SK-N-SH (cell line): ENCODE results near the gene ENTPD2. TPM values are rescaled to one million over a fixed set of nuclear protein-coding genes. Genes with fewer than 3 reads are reported as not detected.

Experiments used
- CTCF ChIA-PET: fragments of 300-600, 350-600 bp; formaldehyde crosslinking; extraction: SDS; loops from one replicate; lab custom pipeline; 2021; lab: Yijun Ruan, JAX
- POLR2A ChIA-PET: fragments of 350-600 bp; sonication (Branson Sonifier 250); formaldehyde crosslinking; extraction: SDS; loops from one replicate; lab custom pipeline; 2020; ENCODE audit warnings: antibody characterized with exemption, inconsistent platforms; lab: Yijun Ruan, JAX
- DNase-seq: peaks from one replicate; pipeline ENCODE4 v3.0.0; 2012
- H2AFZ ChIP-seq: fragments of 200-600 bp; sonication (generic); 2 replicates; pipeline ENCODE4 v1.8.1; 2016; ENCODE audit warnings: antibody characterized with exemption, mild to moderate bottlenecking, low read depth
- H3F3A ChIP-seq: fragments of 200-600 bp; sonication (generic); replicated peaks from 2 replicates; pipeline ENCODE3; 2016; ENCODE audit warnings: antibody characterized with exemption, mild to moderate bottlenecking; ENCODE audit not compliant: insufficient read depth
- H3K27ac ChIP-seq, 2 experiments: fragments of 200-500 bp in 1 of 2; fragments of 200-600 bp in 1 of 2; sonication (Bioruptor generic) in 1 of 2; sonication (generic), shearing (Covaris generic) in 1 of 2; 2 replicates each; pipeline versions ENCODE4 v1.5.1 to v1.6.1; 2014 to 2016; ENCODE audit warnings: low read depth in 2 of 2, inconsistent platforms in 1 of 2, low read length in 1 of 2, mild to moderate bottlenecking in 1 of 2, mixed read lengths in 1 of 2
- H3K27me3 ChIP-seq: fragments of 200-600 bp; sonication (generic), shearing (Covaris generic); 2 replicates; pipeline ENCODE4 v1.6.1; 2016; ENCODE audit warnings: mixed run types; ENCODE audit not compliant: insufficient read depth
- H3K36me3 ChIP-seq, 2 experiments: fragments of 200-500 bp in 1 of 2; fragments of 200-600 bp in 1 of 2; sonication (Bioruptor generic) in 1 of 2; sonication (generic) in 1 of 2; replicated peaks in 1 of 2; 2 replicates each; pipeline versions ENCODE3 to v1.5.1; 2014 to 2016; ENCODE audit warnings: low read length in 1 of 2, mild to moderate bottlenecking in 1 of 2; ENCODE audit not compliant: insufficient read depth in 2 of 2, control insufficient read depth in 1 of 2
- H3K4me1 ChIP-seq, 2 experiments: fragments of 200-500 bp in 1 of 2; fragments of 200-600 bp in 1 of 2; sonication (Bioruptor generic) in 1 of 2; sonication (generic), shearing (Covaris generic) in 1 of 2; 2 replicates each; pipeline versions ENCODE4 v1.5.1 to v1.6.1; 2014 to 2016; ENCODE audit warnings: low read depth in 1 of 2, low read length in 1 of 2, mixed run types in 1 of 2; ENCODE audit not compliant: insufficient read depth in 2 of 2, control insufficient read depth in 1 of 2
- H3K4me2 ChIP-seq: fragments of 200-600 bp; sonication (generic), shearing (Covaris generic); 2 replicates; pipeline ENCODE4 v1.6.1; 2017; ENCODE audit warnings: mixed run types
- H3K4me3 ChIP-seq, 2 experiments: fragments of 200-500 bp in 1 of 2; fragments of 200-600 bp in 1 of 2; sonication (Bioruptor generic) in 1 of 2; sonication (generic), shearing (Covaris generic) in 1 of 2; 2 replicates each; pipeline versions ENCODE4 v1.5.1 to v1.8.1; 2014 to 2016; ENCODE audit warnings: low read depth in 2 of 2, inconsistent platforms in 1 of 2, low read length in 1 of 2, mild to moderate bottlenecking in 1 of 2, mixed read lengths in 1 of 2, moderate library complexity in 1 of 2
- H3K79me2 ChIP-seq: fragments of 200-600 bp; sonication (generic); 2 replicates; pipeline ENCODE4 v1.8.1; 2017; ENCODE audit warnings: mild to moderate bottlenecking; ENCODE audit not compliant: insufficient read depth
- H3K9ac ChIP-seq: fragments of 200-600 bp; sonication (generic); 2 replicates; pipeline ENCODE4 v1.6.1; 2017; ENCODE audit warnings: mixed run types
- H3K9me2 ChIP-seq: fragments of 200-600 bp; sonication (generic); 2 replicates; pipeline ENCODE4 v1.6.1; 2017; ENCODE audit warnings: mixed run types
- H3K9me3 ChIP-seq: fragments of 200-600 bp; sonication (generic); 2 replicates; pipeline ENCODE4 v1.6.1; 2017; ENCODE audit warnings: mixed run types, mild to moderate bottlenecking, moderate library complexity
- H4K20me1 ChIP-seq: fragments of 200-600 bp; sonication (generic); 2 replicates; pipeline ENCODE4 v1.6.1; 2017; ENCODE audit warnings: mild to moderate bottlenecking, mixed run types; ENCODE audit not compliant: insufficient read depth
- FOXJ3 ChIP-seq: sonication (generic); formaldehyde crosslinking; IDR thresholded peaks from 2 replicates; pipeline ENCODE4 v1.5.1; 2020; ENCODE audit warnings: mild to moderate bottlenecking, missing genetic modification reagents
- GABPA ChIP-seq: IDR thresholded peaks from 2 replicates; pipeline ENCODE4 v1.4.0; 2012; ENCODE audit warnings: low read depth, mild to moderate bottlenecking
- IRF3 ChIP-seq: fragments of 150-350 bp; IDR thresholded peaks from 2 replicates; pipeline ENCODE4 v1.6.1; 2016; ENCODE audit warnings: mild to moderate bottlenecking, low read depth, low read length
- MXI1 ChIP-seq: IDR thresholded peaks from 2 replicates; pipeline ENCODE4 v1.6.1; 2012; ENCODE audit warnings: mild to moderate bottlenecking, low read depth, low read length, improper control_type of control experiment
- PBX3 ChIP-seq: IDR thresholded peaks from 2 replicates; pipeline ENCODE4; 2012
- RXRA ChIP-seq: IDR thresholded peaks from 2 replicates; pipeline ENCODE4 v1.4.0; 2012; ENCODE audit warnings: low read depth, mild to moderate bottlenecking, borderline replicate concordance
- SIN3A ChIP-seq: IDR thresholded peaks from 2 replicates; pipeline ENCODE4 v1.6.1; 2012; ENCODE audit warnings: low read depth, mild to moderate bottlenecking, low read length, moderate library complexity, borderline replicate concordance
- USF1 ChIP-seq: IDR thresholded peaks from 2 replicates; pipeline ENCODE4 v1.4.0; 2012; ENCODE audit warnings: low read depth, borderline replicate concordance
- YY1 ChIP-seq: IDR thresholded peaks from 2 replicates; pipeline ENCODE4 v1.4.0; 2012; ENCODE audit warnings: low read depth, mild to moderate bottlenecking
- ZBTB33 ChIP-seq: IDR thresholded peaks from 2 replicates; pipeline ENCODE4 v1.4.0; 2012; ENCODE audit warnings: low read depth, borderline replicate concordance
- WGBS: methylation state at CpG from one replicate; pipeline ENCODE4 v1.1.6; 2017; ENCODE audit warnings: low lambda C conversion rate; 5-methylcytosine and 5-hydroxymethylcytosine counted together
- polyA plus RNA-seq, 3 experiments: library from polyadenylated mRNA; depleted of rRNA; stranded (reverse); fragments of >200 nt; gene quantifications; 2 replicates each; pipeline ENCODE4 v1.2.3, GENCODE V29; 2012

Gene ENTPD2
- polyA plus RNA-seq, 1 of the 3 experiments (the other 2 are of a cell fraction), result not detected

- no peaks in the 10 kb centered on the region for H3K4me1 ChIP-seq
- ChIA-PET CTCF (interaction anchor here (0.6 to 1.1 kb wide), 4 partner anchors 9 to 20 kb away, joined by 3 to 4 read pairs (median 4); no protein-coding TSS in a partner anchor), POLR2A (no interaction called here)
- no peak overlapping the region for H2AFZ ChIP-seq
- H3K9me2 ChIP-seq, result no peaks in the 10 kb centered on the region
- H3K9me3 ChIP-seq, result no peaks in the 10 kb centered on the region
- WGBS, result 97% methylated on average over 20 of the region's 25 CpGs
- no peaks in the 10 kb centered on the region for H4K20me1 ChIP-seq
- no peaks in the 10 kb centered on the region for H3K79me2 ChIP-seq
- no peak overlapping the region for H3K27ac ChIP-seq
- H3K9ac ChIP-seq, result no peak overlapping the region
- no peaks in the 10 kb centered on the region for H3K27me3 ChIP-seq
- no peak overlapping the region for H3K4me3 ChIP-seq
- TF ChIP-seq MXI1 (no peak), USF1 (no peak), GABPA (no peak), PBX3 (no peak), RXRA (no peak), IRF3 (no peak), ZBTB33 (no peak), YY1 (no peak), FOXJ3 (CRISPR knock-in tag) (no peak), SIN3A (no peak)
- H3K4me2 ChIP-seq, result no peak overlapping the region
- no peak for DNase-seq
- H3K36me3 ChIP-seq, result peaks cover 0 to 17% of the 10 kb centered on the region in 2 experiments
- H3F3A ChIP-seq, result no peaks in the 10 kb centered on the region
Observed at GRCh38 chr9:137015540-137015930, 38.3 kb downstream of the ENTPD2 start.
